ENCODE data around the gene ST8SIA4. TPM values are rescaled to one million over a fixed set of nuclear protein-coding genes. Genes with fewer than 3 reads are reported as not detected.
A peak's percentile ranks its signal among the peaks of the same experiment; 100 is the strongest.

The ST8SIA4 gene
- total and polyA plus RNA-seq, 10 of the 15 experiments (the other 5 are each of a cell fraction or from before 2014, with no cell fraction given), result 4.4 to 30.9 (median 19.5) TPM

- TF ChIP-seq ZBTB40 (IDR thresholded peaks at IDR 0.05; ENCODE audit: borderline replicate concordance) (no peak), JUND (IDR thresholded peaks at IDR 0.05; ENCODE audit: low read depth, low read length) (no peak), NFXL1 (IDR thresholded peaks at IDR 0.05; ENCODE audit: borderline replicate concordance) (no peak), SMAD1 (IDR thresholded peaks at IDR 0.05; ENCODE audit: low read depth, partially characterized antibody) (peak; percentile 1), PBX3 (IDR thresholded peaks at IDR 0.05; ENCODE audit: insufficient replicate concordance, low read depth, low read length) (no peak), ZNF24 (IDR thresholded peaks at IDR 0.05) (peak; percentile 82), MTA2 (IDR thresholded peaks at IDR 0.05; ENCODE audit: low read depth) (peak; percentile 89), CREM (IDR thresholded peaks at IDR 0.05; ENCODE audit: low read depth) (peak; percentile 48; the same call in 1 of the 2 replicates), POLR2AphosphoS5 (IDR thresholded peaks at IDR 0.05; ENCODE audit: low read length) (no peak), HCFC1 (IDR thresholded peaks at IDR 0.05; ENCODE audit: low read length) (no peak), CEBPB (IDR thresholded peaks at IDR 0.05; ENCODE audit: borderline replicate concordance in 1 of 2, low read depth in 2 of 2, low read length in 2 of 2) (0 out of 4 replicates have a peak, but pooled peaks of 1 of the 2 experiments have one; percentile 28), CBX5 (IDR thresholded peaks at IDR 0.05; ENCODE audit: low read depth) (peak; percentile 71; the same call in 1 of the 2 replicates), ZSCAN29 (IDR thresholded peaks at IDR 0.05) (no peak), ATF2 (IDR thresholded peaks at IDR 0.05; ENCODE audit: low read length) (peak; percentile 82), KDM1A (IDR thresholded peaks at IDR 0.05; ENCODE audit: borderline replicate concordance) (no peak), RELA (IDR thresholded peaks at IDR 0.05; ENCODE audit: borderline replicate concordance, partially characterized antibody) (peak; percentile 76), PAX5 (IDR thresholded peaks at IDR 0.05; ENCODE audit: borderline replicate concordance, low read depth, low read length) (0 out of 2 replicates have a peak, but pooled peaks have one; percentile 13), ZNF592 (IDR thresholded peaks at IDR 0.05) (peak; percentile 78; the same call in 1 of the 2 replicates), ZBED1 (IDR thresholded peaks at IDR 0.05; ENCODE audit: borderline replicate concordance) (peak; percentile 76), STAT1 (conservative IDR thresholded peaks at IDR 0.05) (no peak), TARDBP (IDR thresholded peaks at IDR 0.05; ENCODE audit: borderline replicate concordance) (no peak), TCF3 (IDR thresholded peaks at IDR 0.05; ENCODE audit: borderline replicate concordance, insufficient read depth, low read depth, low read length) (no peak)
Observed at GRCh38 chr5:100840370-100840769, 62.7 kb downstream of the ST8SIA4 start (continued).

Measured in GM12878 (cell line).